ENCODE data around the gene RHEX.

GRCh38 chr1:206035027-206035426 lies 17.9 kb upstream of the RHEX start:
- TF ChIP-seq CTCF (IDR thresholded peaks at IDR 0.05): no peak
- TF ChIP-seq ZFX (IDR thresholded peaks at IDR 0.05; ENCODE audit: borderline replicate concordance): no peak
